ENCODE results near the gene ACSF3. TPM values are rescaled to one million over a fixed set of nuclear protein-coding genes. Genes with fewer than 3 reads are reported as not detected.

ACSF3 gene
- total RNA-seq, 1 donor from 2014 or later = 22.5 TPM

GRCh38 chr16:89104303-89104702 lies 10.7 kb downstream of the ACSF3 start:
- intact Hi-C loops (cut with micrococcal nuclease) = no loop called here
- peak; percentile 10 for DNase-seq

GRCh38 chr16:89104930-89105571 lies 11.4 kb downstream of the ACSF3 start:
- peak; percentile 36 for ATAC-seq

More at GRCh38 chr16:89104303-89104702, 10.7 kb downstream of the ACSF3 start:
- no peak for ATAC-seq

GRCh38 chr16:89105599-89106151 lies 12.0 kb downstream of the ACSF3 start:
- intact Hi-C loops (cut with micrococcal nuclease) = no loop called here
- DNase-seq (no peak), ATAC-seq (no peak)

More at GRCh38 chr16:89104930-89105571, 11.4 kb downstream of the ACSF3 start:
- intact Hi-C loops (cut with micrococcal nuclease) = no loop called here
- peak; percentile 36 for DNase-seq

GRCh38 chr16:89106533-89107202 lies 13.0 kb downstream of the ACSF3 start:
- ATAC-seq = no peak
- DNase-seq = no peak
- intact Hi-C loops (cut with micrococcal nuclease) = no loop called here

- ATAC-seq (no peak), DNase-seq (no peak)
- intact Hi-C loops (cut with micrococcal nuclease) = no loop called here
Observed at GRCh38 chr16:89107203-89107582, 13.5 kb downstream of the ACSF3 start.

GRCh38 chr16:89108416-89108815 lies 14.8 kb downstream of the ACSF3 start:
- ATAC-seq (no peak), DNase-seq (peak; percentile 2)
- intact Hi-C loops (cut with micrococcal nuclease) = no loop called here

GRCh38 chr16:89110641-89111040 lies 17.0 kb downstream of the ACSF3 start:
- DNase-seq (peak; percentile 25), ATAC-seq (no peak)
- intact Hi-C loops (cut with micrococcal nuclease) = no loop called here

- no peak for ATAC-seq
- DNase-seq = peak; percentile 12
- intact Hi-C loops (cut with micrococcal nuclease) = no loop called here
Observed at GRCh38 chr16:89111263-89111662, 17.6 kb downstream of the ACSF3 start.

- DNase-seq = peak; percentile 22
- intact Hi-C loops (cut with micrococcal nuclease) = no loop called here
- no peak for ATAC-seq
Observed at GRCh38 chr16:89112377-89113151, 18.9 kb downstream of the ACSF3 start.

- intact Hi-C loops (cut with micrococcal nuclease) = no loop called here
- ATAC-seq (no peak), DNase-seq (peak; percentile 2)
Observed at GRCh38 chr16:89113152-89113547, 19.5 kb downstream of the ACSF3 start.

- ATAC-seq (no peak), DNase-seq (peak; percentile 21)
- intact Hi-C loops (cut with micrococcal nuclease) = no loop called here
Observed at GRCh38 chr16:89113661-89114060, 20.0 kb downstream of the ACSF3 start.

- no peak for ATAC-seq
Observed at GRCh38 chr16:89114159-89114981, 20.7 kb downstream of the ACSF3 start.

GRCh38 chr16:89115216-89115861 lies 21.7 kb downstream of the ACSF3 start:
- intact Hi-C loops (cut with micrococcal nuclease) = no loop called here
- ATAC-seq (peak; percentile 73), DNase-seq (peak; percentile 83)

More at GRCh38 chr16:89114159-89114981, 20.7 kb downstream of the ACSF3 start:
- DNase-seq = peak; percentile 31
- intact Hi-C loops (cut with micrococcal nuclease) = no loop called here

GRCh38 chr16:89116341-89117226 lies 22.9 kb downstream of the ACSF3 start:
- no peak for ATAC-seq
- intact Hi-C loops (cut with micrococcal nuclease) = no loop called here
- peak; percentile 13 for DNase-seq

- intact Hi-C loops (cut with micrococcal nuclease) = no loop called here
- ATAC-seq (no peak), DNase-seq (peak; percentile 9)
Observed at GRCh38 chr16:89117227-89117974, 23.7 kb downstream of the ACSF3 start.

- ATAC-seq (no peak), DNase-seq (peak; percentile 18)
- intact Hi-C loops (cut with micrococcal nuclease) = no loop called here
Observed at GRCh38 chr16:89117975-89118289, 24.3 kb downstream of the ACSF3 start.

Data from left ventricle myocardium superior (tissue), 1 donor.